AG04450 (cell line): ENCODE data around the gene FNDC3B. TPM values are rescaled to one million over a fixed set of nuclear protein-coding genes. Genes with fewer than 3 reads are reported as not detected.

Experiments used
- CTCF ChIA-PET: fragments of 300-600, 350-600 bp; formaldehyde crosslinking; extraction: SDS; loops from one replicate; lab custom pipeline; 2022; ENCODE audit warnings: antibody characterized with exemption, inconsistent platforms; lab: Charles Lee
- POLR2A ChIA-PET: fragments of 350-600 bp; formaldehyde crosslinking; extraction: SDS; loops from one replicate; lab custom pipeline; 2021; ENCODE audit warnings: antibody characterized with exemption, inconsistent platforms; lab: Yijun Ruan, JAX
- DNase-seq: peaks from one replicate; pipeline ENCODE4 v3.0.0-alpha.2; 2011; ENCODE audit warnings: low read depth, low spot score
- H3K27ac ChIP-seq: one replicate; pipeline ENCODE4 v1.5.1; 2012; ENCODE audit warnings: low read depth, low read length, control low read depth
- H3K27me3 ChIP-seq: one replicate; pipeline ENCODE4 v1.6.0; 2012; ENCODE audit warnings: low read length; ENCODE audit not compliant: control insufficient read depth, insufficient read depth
- H3K4me3 ChIP-seq: 2 replicates; pipeline ENCODE4 v1.5.1; 2011; ENCODE audit warnings: mild to moderate bottlenecking, low read depth, low read length, control low read depth
- H3K9me3 ChIP-seq: 2 replicates; pipeline ENCODE4 v1.5.1; 2012; ENCODE audit warnings: low read length; ENCODE audit not compliant: control insufficient read depth, insufficient read depth
- CTCF ChIP-seq: IDR thresholded peaks from 2 replicates; pipeline ENCODE4 v1.5.1; 2011; ENCODE audit warnings: low read depth, low read length, control low read depth, inconsistent platforms
- polyA plus RNA-seq: library from polyadenylated mRNA; depleted of rRNA; stranded (reverse); fragments of >200 nt; gene quantifications from 2 replicates; pipeline ENCODE4 v1.2.3, GENCODE V29; 2011

Gene FNDC3B
- polyA plus RNA-seq, 1 experiment, result 39.5 TPM

GRCh38 chr3:172113710-172114109 lies 74.3 kb downstream of the FNDC3B start:
- DNase-seq, result no peak
- TF ChIP-seq CTCF, result no peak
- Histone ChIP-seq H3K27ac (no peak overlapping the region), H3K27me3 (no peaks in the 10 kb centered on the region), H3K4me3 (no peak overlapping the region), H3K9me3 (no peaks in the 10 kb centered on the region)
- POLR2A ChIA-PET, result no interaction called here
- CTCF ChIA-PET, result interaction anchor here (1.0 kb wide), 1 partner anchor 14 kb away, joined by 3 read pairs; no protein-coding TSS in a partner anchor

GRCh38 chr3:172115059-172115458 lies 75.7 kb downstream of the FNDC3B start:
- Histone ChIP-seq H3K9me3 (no peaks in the 10 kb centered on the region), H3K4me3 (no peak overlapping the region), H3K27me3 (no peaks in the 10 kb centered on the region), H3K27ac (no peak overlapping the region)
- ChIA-PET POLR2A (no interaction called here), CTCF (interaction anchor here (1.0 kb wide), 1 partner anchor 13 kb away, joined by 3 read pairs; no protein-coding TSS in a partner anchor)
- no peak for DNase-seq
- no peak for TF ChIP-seq CTCF

GRCh38 chr3:172115787-172116186 lies 76.4 kb downstream of the FNDC3B start:
- POLR2A ChIA-PET, result no interaction called here
- CTCF ChIA-PET, result no interaction called here
- DNase-seq, result no peak
- Histone ChIP-seq H3K9me3 (no peaks in the 10 kb centered on the region), H3K4me3 (no peak overlapping the region), H3K27ac (no peak overlapping the region), H3K27me3 (no peaks in the 10 kb centered on the region)
- no peak for TF ChIP-seq CTCF

- no peak for TF ChIP-seq CTCF
- no peaks in the 10 kb centered on the region for H3K9me3 ChIP-seq
- ChIA-PET CTCF (interaction anchor here (0.6 to 1.4 kb wide), 2 partner anchors 83 to 214 kb away, joined by 3 read pairs; no protein-coding TSS in a partner anchor), POLR2A (no interaction called here)
- no peak overlapping the region for H3K27ac ChIP-seq
- no peaks in the 10 kb centered on the region for H3K27me3 ChIP-seq
- no peak overlapping the region for H3K4me3 ChIP-seq
- DNase-seq, result no peak
Measured at GRCh38 chr3:172118019-172118418, 78.6 kb downstream of the FNDC3B start.

GRCh38 chr3:172119266-172119969 lies 80.0 kb downstream of the FNDC3B start:
- no peak for DNase-seq
- H3K27me3 ChIP-seq, result no peaks in the 10 kb centered on the region
- H3K4me3 ChIP-seq, result no peak overlapping the region
- ChIA-PET CTCF (no interaction called here), POLR2A (no interaction called here)
- no peak for TF ChIP-seq CTCF
- H3K27ac ChIP-seq, result no peak overlapping the region
- H3K9me3 ChIP-seq, result no peaks in the 10 kb centered on the region
